HG03521 (cell line): ENCODE measurements around the gene GRM5.

Experiments used
- ATAC-seq: cut with Tn5 transposase; IDR thresholded peaks from one replicate; pipeline ENCODE4 v1.9.1; 2021; ENCODE audit warnings: mild to moderate bottlenecking, moderate library complexity; ENCODE audit not compliant: unreplicated experiment

GRM5 gene

GRCh38 chr11:88623531-88623930 lies 442.3 kb downstream of the GRM5 start:
- ATAC-seq: no peak

DNA sequence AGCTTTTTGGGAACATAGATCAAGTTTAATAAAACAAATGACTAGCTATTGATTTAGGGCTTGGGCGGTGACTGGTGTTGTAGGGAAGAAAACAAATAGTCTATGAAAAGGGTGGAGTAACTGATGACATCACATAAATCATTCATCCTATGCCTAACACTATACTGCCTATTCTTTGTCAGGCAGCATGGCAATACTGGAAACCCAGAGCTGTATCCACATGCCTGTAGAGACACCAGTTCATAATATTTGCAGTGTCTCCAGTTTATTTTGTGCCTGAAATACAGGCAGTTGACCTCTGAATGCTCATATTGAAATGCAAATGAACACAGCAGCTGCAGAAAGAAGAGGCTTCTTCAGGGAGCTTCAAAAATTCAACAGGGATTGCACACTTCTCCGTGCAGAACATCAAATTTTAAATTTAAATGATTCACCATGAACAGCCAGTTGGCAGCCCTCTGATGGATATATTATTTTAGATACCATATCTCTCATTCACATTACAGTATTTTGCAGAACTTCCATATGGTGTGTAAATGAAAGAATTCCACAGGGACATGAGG lies 445.1 kb downstream of the GRM5 start:
- no peak for ATAC-seq

DNA sequence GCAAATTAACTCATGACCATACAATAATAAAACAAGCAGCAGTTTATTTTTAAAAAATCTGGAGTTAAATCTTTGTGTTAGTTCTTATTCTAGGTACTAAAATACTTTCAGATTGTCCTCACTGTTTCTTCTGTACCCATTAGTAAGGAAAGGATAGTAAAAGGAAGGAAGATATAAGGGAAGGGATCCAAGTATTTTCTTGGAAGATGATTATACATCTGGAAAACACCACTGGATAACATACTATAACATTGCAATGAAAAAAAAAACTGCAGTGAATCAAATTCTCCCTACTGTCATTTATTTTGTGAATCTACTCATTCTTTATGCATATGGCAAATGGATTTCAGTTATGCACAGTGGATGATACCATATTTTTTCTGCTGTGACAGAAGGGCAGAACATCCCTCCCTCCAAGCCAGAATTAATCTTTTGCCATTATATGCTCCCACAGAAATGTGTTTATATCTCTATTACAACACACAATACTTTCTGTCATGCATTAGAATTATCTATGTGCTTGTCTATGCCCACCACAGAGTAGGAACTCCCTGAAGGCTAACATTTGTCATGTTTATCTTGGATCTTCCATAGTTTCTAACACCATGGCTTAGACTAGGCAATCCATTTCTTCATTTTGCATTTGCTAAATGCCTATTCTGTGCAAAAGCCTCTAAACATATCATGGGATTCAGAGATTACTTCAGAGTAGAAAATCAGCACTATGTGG lies 446.0 kb downstream of the GRM5 start:
- no peak for ATAC-seq

DNA sequence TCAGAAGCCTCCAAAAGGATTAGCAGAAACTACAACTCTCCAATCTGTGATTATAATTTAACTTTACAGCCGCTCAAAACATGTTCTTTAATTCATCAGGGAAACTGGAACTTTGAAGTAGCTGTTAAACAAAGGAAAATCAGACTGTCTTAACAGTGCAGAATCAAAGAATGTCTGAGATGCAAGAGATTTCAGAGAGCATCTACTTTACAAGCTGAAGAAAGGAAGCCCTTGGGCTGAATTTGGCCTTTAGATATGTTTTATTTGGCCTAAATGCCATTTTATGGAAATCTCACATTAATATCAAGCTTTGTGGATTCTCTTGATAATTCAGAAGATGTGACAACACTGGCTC lies 446.7 kb downstream of the GRM5 start:
- no peak for ATAC-seq

DNA sequence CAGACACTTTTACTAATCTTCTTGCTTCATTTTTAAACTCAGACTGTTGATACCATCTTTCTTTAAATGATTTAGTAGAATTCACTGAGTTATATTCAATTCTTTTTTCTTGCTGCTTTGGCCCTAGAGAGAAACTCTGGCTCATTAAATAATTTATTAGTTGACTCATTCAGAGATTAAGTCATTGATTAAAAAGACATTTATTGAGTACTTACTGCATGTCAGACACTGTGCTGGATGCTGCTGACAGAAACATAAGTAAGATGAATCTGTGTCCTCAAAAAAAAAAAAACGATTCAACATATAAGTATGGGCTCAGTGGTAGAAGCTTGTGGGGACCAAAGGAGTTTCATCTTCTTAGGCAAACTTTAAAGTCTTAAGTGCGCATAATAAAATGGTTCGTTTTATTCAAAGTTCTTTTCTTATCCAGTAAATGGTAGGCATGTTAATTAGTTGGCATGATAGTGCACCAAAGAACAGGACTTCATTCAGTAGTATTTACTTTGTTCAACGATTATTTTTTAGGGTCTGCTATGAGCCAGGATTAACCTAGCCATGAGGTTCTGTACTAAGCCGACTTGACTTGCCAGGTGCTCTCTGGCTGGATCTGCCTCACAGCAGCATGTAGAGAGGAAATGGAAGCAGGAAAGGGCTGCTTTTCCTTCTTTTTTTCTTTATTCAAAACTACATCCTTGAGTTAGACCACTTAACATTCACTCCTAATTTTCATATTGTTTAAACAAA lies 447.3 kb downstream of the GRM5 start:
- ATAC-seq: no peak

DNA sequence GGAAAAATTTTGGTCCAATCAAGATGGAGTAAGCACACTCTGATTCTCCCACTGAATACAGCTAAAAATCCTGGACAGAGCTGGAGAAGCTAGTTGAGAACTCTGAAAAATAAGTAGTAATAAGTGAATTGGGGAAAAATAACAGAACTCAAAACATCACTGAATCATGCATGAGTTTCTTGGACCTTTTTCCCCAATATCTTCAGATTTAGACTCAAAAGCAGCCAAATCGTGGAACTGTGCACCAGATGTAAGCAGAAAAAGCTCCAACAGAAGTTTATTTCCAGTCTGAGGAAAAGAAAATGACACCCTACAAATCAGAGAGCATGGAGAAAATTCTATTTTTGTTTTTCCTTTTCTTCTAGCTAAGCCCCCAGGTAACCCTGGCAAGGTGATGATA lies 448.6 kb downstream of the GRM5 start:
- no peak for ATAC-seq

- ATAC-seq: no peak
Measured at GRCh38 chr11:88604260-88604659, 461.5 kb downstream of the GRM5 start.

GRCh38 chr11:88603091-88603867 lies 462.5 kb downstream of the GRM5 start:
- ATAC-seq: no peak

DNA sequence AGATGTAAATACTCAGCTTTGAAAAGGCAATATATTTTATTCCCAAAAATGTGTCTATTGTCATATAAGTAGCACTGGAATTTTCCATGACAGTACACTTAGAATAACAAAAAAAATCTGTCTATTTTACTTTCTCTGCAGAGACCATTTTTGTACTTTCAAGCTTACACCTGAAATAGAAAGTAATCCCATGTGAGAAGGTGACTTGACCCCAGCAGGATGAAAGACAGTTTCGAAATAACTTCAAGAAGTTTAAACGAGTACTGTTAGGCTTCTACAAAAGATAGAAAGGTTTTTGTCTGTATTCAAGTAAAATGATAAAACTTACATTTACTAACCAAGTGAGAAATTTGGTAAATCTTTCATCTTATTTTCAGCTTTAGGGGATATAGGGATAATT lies 468.4 kb downstream of the GRM5 start:
- no peak for ATAC-seq

- ATAC-seq: no peak
Measured at GRCh38 chr11:88596786-88597185, 469.0 kb downstream of the GRM5 start.

GRCh38 chr11:88594274-88594950 lies 471.4 kb downstream of the GRM5 start:
- no peak for ATAC-seq

- no peak for ATAC-seq
Measured at GRCh38 chr11:88590361-88590760, 475.4 kb downstream of the GRM5 start.

DNA sequence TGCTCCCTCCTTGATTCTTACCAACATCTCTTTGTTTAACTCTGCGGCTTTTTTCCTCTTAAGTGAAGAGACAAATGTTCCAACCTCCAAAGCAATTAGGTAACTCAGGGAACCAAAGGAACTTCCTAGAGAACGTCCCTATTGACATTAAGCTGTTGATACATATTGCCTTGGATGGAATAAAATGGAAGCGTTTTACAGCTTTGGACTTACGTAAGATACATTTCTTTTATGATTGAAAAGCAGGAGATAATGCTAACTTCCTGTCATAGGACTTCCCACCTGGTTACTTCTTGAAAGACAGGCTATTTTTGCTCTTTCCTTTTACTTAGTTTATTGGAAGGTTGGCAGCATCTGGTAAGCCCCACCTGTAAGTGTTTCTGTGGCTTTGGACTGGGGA lies 482.5 kb downstream of the GRM5 start:
- ATAC-seq: no peak

- no peak for ATAC-seq
Measured at GRCh38 chr11:88579466-88579865, 486.3 kb downstream of the GRM5 start.

DNA sequence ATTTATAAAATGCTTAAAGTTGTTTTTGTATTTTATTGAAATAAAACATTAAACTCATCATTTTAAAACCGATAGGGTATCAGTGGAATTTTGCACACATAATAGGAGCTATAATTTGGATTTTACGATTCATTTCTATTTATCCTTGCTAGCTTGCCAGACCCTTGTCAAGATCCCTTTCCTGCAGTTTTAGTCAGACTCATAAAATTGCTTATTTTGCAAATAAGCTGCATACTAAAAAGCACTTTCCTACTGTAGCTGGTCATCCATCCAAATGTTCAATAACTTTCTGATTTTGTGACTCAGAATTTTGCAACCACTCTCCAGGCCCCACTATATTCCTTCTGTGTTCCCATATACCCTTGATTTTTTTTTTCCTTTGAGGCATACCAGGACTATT lies 489.0 kb downstream of the GRM5 start:
- ATAC-seq: no peak

- no peak for ATAC-seq
Measured at GRCh38 chr11:88575916-88576315, 489.9 kb downstream of the GRM5 start.

DNA sequence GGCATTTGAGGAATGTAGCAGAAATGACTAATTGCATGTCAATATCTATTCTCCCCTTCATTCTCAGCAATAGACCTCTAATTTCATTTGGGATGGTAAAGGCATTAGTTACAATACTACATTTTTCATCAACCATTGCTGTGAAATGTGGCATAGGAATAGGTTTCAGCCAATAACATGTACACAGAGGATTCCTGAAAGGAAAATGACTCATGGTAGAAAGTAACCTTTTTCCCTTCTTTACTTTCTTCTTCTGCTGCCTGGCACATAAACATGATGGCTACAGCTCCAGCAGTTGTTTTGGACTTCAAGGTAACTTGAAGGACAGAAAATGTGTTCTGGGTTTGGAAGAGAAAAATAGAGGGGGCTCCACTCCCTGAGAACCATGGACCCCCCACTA lies 496.4 kb downstream of the GRM5 start:
- ATAC-seq: no peak

DNA sequence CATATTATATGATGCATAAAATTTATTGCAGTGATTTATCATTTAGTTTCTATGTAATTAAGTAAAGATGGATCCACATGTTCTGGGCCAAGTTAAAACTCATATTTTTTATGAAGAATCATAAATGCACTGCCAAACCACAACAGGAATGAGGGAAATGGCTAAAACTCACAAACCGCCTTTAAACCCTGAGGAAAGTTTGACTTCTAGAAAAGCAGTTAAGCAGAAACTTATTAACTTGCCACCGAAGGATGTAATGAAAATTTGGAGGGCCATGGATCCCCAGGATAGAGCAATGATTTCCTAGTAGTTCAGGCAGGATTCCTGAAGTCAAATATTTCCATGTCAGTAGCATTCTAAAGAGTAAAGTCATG lies 510.0 kb downstream of the GRM5 start:
- ATAC-seq: no peak

- no peak for ATAC-seq
Measured at GRCh38 chr11:88555018-88555828, 510.6 kb downstream of the GRM5 start.

DNA sequence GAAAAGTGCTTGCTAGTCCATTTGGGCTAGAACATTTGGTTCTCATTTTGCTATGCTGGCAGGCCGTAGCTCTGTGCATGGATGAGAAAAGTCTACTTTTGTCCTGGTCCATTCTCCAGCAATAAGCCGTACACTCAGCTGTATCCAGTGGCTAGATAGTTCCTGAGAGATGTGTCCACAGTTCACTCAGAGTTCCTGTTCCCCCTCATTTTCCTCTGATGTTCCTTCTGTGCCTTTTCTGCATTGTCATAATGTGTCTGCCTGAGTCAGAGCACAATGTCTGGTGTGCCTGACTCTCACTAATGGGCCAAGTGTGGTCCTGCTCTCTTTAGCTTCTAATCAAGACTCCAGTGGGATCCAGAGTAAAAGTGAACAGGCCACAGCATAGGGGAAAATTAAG lies 512.6 kb downstream of the GRM5 start:
- ATAC-seq: no peak
